ENCODE measurements around the gene TOLLIP.
"Not testable (repeated sequence)": the region's sequence is repeated elsewhere in the genome, so short reads cannot be mapped to it uniquely, and the experiment has no call there.

Gene TOLLIP

DNA sequence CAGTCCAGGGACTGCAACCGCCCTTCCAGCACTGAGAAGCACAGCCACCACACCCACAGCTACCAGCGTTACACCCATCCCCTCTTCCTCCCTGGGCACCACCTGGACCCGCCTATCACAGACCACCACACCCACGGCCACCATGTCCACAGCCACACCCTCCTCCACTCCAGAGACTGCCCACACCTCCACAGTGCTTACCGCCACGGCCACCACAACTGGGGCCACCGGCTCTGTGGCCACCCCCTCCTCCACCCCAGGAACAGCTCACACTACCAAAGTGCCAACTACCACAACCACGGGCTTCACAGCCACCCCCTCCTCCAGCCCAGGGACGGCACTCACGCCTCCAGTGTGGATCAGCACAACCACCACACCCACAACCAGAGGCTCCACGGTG, 66.7 kb downstream of the TOLLIP start:
- DNase-seq = not testable (repeated sequence)

DNA sequence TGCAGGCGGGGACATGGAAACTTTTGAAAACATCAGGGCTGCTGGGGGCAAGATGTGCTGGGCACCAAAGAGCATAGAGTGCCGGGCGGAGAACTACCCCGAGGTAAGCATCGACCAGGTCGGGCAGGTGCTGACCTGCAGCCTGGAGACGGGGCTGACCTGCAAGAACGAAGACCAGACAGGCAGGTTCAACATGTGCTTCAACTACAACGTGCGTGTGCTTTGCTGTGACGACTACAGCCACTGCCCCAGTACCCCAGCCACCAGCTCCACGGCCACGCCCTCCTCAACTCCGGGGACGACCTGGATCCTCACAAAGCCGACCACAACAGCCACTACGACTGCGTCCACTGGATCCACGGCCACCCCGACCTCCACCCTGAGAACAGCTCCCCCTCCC, 67.1 kb downstream of the TOLLIP start:
- no peak for DNase-seq

DNA sequence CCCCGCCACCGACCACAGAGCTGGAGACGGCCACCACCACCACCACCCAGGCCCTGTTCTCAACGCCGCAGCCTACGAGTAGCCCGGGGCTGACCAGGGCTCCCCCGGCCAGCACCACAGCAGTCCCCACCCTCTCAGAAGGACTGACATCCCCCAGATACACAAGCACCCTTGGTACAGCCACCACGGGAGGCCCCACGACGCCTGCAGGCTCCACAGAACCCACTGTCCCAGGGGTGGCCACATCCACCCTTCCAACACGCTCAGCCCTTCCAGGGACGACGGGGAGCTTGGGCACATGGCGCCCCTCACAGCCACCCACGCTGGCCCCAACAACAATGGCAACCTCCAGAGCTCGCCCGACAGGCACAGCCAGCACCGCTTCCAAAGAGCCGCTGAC, 67.7 kb downstream of the TOLLIP start:
- DNase-seq = no peak

DNA sequence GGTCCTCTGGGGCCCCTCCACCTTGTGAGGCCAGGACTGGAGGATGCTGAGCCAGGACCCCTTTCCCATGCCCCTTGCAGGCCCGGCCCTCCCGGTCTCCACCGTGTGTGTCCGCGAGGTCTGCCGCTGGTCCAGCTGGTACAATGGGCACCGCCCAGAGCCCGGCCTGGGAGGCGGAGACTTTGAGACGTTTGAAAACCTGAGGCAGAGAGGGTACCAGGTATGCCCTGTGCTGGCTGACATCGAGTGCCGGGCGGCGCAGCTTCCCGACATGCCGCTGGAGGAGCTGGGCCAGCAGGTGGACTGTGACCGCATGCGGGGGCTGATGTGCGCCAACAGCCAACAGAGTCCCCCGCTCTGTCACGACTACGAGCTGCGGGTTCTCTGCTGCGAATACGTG, 68.7 kb downstream of the TOLLIP start:
- DNase-seq = no peak

DNA sequence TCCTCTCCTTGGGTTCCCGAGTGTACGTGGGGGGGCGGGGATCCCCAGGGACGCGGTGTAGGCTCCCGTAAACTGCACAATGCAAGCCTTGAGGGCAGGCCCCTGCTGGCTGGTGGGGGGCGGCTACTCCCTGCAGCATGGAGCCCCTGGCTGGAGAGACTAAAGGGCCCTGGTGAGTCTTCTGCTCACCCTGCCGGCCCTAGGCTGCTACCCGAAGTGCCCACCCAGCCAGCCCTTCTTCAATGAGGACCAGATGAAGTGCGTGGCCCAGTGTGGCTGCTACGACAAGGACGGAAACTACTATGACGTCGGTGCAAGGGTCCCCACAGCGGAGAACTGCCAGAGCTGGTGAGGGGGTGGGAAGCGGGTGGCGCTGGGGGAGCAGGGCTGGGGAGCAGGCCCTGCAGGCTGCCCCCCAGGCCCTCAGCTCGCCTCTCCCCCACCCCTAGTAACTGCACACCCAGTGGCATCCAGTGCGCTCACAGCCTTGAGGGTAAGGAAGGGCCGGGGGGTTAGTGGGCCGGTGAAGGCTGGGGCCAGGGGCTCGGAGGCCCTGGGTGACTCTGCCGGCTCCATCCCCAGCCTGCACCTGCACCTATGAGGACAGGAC, 69.7 kb downstream of the TOLLIP start:
- DNase-seq = no peak

DNA sequence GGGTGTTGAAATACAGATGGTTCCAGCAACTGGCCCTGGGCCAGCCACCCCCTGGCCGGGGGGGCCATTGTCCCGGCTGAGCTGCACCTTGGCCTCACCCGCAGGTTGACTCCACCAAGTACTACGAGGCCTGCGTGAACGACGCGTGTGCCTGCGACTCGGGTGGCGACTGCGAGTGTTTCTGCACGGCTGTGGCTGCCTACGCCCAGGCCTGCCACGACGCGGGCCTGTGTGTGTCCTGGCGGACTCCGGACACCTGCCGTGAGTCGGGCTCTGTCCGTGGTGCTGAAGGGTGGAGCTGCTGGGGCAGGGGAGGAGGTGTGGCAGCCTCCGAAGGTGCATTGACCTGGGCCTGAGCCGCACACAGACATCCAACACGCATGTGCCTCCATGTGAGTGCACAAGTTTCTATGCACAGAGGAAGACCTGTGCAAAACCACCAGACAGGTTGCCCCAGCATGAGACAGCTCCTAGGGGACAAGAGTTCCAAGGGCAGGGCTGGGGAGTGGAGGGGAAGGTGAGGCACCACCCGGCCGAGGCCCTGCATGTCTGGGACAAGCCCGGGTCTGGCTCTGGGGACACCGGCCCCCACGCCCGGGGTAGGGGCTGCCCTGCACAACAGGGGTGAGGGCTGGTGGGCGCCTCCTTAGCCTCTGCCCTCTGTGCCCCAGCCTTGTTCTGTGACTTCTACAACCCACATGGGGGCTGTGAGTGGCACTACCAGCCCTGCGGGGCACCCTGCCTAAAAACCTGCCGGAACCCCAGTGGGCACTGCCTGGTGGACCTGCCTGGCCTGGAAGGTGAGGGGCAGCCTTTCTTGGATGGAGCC, 70.5 kb downstream of the TOLLIP start:
- no peak for DNase-seq

DNA sequence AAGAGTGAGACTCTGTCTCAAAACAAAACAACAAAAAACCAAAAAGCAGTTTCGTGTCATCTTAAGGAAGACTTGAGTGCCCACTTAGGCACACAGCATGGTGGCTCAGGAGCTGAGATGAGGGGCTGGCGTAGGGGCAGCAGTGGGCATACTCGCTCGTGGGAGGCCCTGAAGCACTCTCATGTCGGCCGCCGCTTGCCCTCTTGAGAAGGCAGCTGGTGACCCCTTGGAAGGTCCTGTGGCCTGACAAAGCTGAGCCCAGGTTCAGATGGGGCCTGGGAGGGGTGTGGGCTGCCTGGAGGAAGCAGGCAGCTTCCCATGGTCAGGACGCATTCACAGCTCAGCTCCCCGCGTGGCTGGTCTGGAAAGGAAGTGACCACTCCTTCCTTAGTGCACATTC, 71.6 kb downstream of the TOLLIP start:
- no peak for DNase-seq

DNA sequence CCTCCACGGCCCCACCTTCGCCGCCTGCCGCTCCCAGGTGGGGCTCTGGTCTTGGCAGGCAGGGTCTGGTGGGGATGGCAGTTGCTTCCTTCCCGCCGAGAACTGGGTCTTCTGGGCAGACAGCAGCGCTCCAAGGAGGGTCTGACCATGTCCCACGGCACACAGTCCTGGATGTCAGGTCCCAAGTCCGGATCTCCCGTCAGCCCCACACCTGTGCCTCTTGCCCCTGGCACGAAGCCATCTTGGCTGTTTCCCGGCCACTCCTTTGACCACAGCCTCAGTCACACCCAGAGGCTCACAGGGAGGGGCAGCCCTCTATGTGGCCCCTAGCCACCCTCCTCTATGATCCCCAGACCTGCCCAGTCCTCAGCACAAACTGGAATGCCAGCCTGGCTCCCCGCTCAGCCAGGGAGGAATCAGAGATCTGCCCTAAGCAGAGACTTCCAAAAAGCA, 72.3 kb downstream of the TOLLIP start:
- no peak for DNase-seq

DNA sequence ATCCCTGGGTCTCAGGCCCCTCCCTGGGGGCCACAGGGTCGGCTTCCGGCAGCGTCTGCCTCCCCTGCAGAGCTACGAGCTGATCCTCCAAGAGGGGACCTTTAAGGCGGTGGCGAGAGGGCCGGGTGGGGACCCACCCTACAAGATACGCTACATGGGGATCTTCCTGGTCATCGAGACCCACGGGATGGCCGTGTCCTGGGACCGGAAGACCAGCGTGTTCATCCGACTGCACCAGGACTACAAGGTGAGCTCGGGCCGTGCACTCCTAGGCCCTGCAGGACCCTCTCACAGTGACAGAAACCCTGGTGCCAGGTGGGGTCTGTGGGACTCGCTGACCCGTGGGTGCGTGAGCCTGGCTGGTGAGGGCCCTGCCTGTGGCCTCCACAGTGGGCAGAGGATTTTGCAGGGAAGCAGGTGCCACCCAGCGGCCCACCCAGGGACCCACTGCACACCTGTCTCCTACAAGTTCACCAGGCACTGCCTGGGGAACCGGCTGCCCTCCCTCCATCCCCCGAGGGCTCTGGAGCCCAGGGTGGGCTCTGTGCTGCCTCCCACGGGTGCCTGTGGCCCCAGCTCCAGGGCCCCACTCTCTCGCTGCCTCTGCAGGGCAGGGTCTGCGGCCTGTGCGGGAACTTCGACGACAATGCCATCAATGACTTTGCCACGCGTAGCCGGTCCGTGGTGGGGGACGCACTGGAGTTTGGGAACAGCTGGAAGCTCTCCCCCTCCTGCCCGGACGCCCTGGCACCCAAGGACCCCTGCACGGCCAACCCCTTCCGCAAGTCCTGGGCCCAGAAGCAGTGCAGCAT, 72.9 kb downstream of the TOLLIP start:
- no peak for DNase-seq

DNA sequence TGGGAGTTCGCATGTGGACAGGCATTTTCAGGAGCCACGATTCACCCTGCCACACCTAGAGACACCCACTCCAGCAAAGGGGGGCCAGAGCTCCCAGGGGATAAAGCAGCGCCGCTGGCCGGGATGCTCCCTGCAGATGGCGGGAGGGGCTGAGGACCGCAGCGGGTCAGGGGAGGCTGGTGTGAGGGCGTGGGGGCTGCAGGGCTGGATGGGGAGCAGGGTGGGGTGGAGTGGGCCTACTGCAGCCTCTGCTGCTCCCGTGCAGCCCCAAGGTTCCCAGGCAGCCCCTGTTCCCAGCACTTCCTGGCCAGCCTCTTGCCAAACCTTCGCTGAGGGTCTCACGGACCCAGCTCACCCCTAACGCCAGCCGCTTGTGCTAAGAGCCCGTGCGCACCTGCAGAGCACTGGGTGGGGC, 73.5 kb downstream of the TOLLIP start:
- no peak for DNase-seq

DNA sequence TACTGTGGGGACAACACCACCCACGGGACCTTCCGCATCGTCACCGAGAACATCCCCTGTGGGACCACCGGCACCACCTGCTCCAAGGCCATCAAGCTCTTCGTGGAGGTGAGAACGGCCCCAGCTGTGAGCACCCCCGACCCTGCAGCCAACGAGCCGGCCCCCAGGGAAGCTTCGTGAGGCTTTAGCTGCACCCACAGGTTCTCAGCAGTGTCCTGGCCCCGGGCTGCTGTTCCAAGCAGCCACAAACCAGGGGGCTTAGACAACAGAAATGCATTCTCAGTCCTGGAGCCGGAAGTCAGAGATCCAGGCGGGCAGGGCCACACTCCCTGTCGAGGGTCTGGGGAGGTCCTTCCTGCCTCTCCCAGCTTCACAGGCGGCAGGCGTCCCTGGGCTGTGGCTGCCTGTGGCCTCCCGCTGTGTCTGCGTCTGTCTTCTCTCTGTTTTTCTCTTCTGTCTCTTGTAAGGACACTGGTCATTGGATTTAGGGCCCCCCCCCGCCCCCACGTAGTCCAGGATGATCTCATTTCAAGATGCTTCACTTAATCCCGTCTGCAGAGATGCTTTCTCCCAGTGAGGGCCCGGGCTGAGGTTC, 74.0 kb downstream of the TOLLIP start:
- no peak for DNase-seq

DNA sequence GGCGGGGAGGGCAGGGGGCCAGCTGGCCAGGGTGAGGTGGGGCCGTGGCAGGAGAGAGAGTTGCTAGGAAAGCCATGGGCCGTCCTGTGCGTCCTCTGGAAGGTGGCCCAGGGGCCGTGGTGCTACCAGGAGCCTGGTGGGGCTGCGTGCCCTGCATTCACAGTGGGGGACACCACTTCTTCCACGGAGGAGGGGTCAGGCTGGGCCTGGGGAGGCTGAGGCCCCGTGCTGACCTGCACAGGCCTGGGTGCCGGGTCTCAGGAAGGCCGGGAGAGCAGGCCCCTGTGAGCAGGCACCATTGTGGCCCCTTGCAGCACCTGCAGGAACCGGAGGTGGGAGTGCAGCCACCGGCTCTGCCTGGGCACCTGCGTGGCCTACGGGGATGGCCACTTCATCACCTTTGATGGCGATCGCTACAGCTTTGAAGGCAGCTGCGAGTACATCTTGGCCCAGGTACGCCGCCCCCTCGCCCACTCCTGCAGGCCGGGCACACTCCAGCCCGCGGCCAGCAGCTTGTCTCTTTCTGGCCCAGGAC, 74.6 kb downstream of the TOLLIP start:
- no peak for DNase-seq

DNA sequence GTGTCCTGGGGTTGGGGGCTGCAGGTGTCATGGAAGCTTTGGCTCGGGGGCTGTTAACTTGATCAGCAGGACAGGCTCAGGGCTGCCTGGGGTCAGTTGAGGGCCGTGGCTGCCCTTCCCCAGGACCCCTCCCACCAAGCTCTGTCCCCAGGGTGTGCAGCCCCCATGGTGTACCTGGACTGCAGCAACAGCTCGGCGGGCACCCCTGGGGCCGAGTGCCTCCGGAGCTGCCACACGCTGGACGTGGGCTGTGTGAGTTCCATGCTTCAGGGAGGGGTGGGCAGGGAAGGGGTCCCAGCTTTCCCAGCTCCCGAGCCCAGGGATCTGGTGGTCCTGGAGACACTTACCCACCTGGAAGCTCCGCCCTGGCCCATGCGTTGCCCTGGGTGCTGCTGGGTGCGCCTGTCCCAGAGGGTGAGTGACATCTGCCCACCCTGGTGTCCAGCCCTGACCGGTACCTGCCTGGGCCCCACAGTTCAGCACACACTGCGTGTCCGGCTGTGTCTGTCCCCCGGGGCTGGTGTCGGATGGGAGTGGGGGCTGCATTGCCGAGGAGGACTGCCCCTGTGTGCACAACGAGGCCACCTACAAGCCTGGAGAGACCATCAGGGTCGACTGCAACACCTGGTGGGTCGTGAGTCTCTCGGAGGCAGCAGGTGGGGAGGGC, 75.2 kb downstream of the TOLLIP start:
- no peak for DNase-seq

DNA sequence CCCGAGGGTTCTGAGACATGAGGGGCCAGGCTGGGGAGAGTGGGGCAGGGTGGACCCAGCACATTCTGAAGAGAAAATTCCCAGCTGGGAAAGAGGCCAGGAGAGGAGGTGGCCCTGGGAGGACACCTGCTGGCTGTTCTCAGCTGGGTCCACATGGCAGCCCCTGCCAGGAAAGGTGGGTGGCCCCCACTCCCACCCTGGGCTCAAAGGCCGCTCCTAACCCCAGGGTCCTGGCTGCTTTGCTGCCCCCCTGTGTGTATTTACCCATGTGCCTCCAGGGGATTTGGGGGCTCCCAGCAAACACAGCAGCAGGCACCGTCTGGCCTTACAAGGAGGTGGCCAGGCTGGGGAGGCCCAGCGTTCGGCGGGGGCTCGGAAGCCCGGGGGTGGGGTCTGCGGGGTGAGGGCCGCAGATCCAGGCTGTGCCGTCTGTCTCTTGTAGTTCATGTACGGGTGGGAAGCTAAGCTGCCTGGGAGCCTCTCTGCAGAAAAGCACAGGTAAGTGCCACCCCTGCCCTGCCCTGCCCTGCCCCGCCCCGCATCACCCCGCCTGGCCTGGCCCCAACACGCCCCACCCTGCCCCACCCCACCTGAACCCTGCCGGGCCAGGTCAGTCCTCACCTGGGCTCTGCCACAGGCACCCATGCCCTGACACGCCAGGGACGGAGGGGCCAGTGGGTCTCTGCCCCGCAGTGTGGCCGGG, 75.9 kb downstream of the TOLLIP start:
- no peak for DNase-seq

DNA sequence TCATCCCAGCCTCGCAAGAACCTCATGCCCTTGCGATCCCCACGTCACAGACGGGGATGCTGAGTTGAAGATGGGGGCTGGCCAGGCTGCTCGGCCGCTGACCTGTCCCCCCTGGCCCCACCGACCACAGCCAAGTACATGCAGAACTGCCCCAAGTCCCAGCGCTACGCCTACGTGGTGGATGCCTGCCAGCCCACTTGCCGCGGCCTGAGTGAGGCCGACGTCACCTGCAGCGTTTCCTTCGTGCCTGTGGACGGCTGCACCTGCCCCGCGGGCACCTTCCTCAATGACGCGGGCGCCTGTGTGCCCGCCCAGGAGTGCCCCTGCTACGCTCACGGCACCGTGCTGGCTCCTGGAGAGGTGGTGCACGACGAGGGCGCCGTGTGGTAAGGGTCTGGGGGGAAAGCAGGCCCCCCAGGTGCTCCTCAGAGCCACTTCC, 76.5 kb downstream of the TOLLIP start:
- DNase-seq = no peak

DNA sequence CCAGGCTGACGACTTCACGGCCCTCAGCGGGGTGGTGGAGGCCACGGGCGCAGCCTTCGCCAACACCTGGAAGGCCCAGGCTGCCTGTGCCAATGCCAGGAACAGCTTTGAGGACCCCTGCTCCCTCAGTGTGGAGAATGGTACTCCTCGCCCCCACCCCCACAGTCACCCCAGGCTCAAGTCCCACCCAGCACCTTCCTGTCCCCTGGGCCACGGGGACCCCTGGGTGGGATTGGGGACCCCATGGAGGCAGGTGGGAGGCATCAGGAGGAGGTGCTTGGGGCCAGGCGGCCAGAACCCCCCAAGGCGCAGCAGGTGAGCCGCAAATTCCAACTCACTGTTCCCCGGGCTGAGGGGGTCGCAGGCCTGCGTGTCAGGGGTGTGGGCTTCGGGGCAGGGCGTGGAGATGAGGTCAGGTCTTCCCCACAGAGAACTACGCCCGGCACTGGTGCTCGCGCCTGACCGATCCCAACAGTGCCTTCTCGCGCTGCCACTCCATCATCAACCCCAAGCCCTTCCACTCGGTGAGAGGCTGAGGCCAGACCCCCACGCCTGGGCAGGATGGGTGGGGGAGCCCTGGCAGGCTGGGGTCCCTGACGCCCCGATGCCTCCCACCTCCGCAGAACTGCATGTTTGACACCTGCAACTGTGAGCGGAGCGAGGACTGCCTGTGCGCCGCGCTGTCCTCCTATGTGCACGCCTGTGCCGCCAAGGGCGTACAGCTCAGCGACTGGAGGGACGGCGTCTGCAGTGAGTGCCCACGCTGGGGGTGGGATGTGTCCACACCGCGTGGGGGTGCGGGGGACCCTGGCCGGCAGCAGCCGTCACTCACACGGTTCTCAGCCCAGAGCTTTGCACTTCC, 77.2 kb downstream of the TOLLIP start:
- DNase-seq = no peak

DNA sequence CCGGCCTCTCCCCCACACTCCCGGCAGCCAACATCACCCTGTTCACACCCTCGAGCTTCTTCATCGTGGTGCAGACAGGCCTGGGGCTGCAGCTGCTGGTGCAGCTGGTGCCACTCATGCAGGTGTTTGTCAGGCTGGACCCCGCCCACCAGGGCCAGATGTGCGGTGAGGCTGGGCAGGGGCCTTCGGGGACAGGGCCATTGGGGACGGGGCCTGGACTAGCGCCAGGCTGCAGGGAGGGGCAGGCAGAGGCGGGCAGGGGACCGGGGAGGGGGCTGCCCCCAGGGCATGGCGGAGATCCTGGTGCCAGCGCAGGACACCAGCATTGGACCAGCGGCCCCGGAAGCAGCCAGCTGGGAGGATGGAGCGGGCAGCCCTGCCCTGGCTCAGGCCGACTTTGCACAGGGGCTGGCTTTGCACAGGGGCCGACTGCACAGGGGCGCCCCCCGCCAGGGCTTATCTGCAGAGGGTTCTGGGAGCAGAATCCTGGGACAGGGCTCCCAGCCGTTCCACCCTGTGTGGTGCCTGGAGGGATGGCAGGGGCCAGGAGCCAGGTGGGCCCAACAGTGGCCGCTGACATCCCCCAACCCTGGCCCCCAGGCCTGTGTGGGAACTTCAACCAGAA, 77.9 kb downstream of the TOLLIP start:
- no peak for DNase-seq

DNA sequence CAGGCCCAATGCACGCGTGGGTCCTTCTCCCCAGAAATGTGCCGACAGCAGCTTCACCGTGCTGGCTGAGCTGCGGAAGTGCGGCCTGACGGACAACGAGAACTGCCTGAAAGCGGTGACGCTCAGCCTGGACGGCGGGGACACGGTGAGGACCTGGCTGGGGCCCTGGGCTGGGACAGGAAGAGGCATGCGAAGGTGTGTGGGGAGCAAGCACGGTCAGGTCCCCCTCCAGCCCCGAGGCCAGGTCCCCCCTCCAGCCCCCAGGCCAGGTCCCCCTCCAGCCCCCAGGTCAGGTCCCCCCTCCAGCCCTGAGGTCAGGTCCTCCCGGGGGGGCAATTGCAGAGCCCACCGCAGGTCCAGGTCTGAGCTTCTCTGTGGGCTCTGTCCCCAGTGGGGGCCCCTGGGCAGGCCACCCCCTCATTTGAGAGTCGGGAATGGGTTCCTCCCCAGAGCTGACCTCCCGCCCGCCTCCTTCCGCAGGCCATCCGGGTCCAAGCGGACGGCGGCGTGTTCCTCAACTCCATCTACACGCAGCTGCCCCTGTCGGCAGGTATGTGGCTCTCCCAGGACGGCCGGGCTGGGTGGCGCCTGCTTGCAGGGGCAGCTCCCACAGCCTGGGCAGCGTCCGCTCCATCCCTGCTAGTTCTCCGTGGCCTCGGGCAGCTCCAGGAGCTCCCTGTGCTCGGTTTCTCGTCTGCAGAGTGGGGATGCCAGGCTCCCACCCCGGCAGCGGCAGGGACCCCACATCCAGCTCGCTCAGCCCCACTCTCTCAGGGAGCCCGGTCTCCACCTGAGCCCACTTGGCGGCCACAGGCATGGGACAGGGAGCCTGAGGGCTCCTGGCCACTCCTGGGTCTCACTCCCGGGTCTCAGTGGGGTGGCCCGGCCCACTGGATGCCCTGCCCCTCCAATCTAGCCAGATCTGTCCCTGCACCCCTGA, 78.7 kb downstream of the TOLLIP start:
- DNase-seq = no peak

DNA sequence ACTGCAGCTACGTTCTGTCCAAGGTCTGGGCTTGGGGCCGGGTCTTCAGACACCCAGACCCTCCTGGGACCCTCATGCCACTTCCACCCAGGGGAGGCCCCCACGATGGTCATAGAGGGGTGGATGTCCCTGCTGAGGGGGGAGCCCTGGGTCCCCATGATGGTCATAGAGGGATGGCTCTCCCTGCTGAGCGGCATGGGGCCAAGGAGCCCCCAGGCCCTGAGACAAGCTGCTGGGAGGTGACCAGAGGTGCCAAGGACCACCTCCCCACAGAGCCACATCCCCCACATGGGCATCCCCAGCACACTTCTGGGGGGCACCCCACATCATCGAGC, 79.3 kb downstream of the TOLLIP start:
- DNase-seq = no peak
